CD14-positive monocyte (primary cell): ENCODE measurements around the gene PPP2R1A. TPM values are rescaled to one million over a fixed set of nuclear protein-coding genes. Genes with fewer than 3 reads are reported as not detected.

Source experiments
- DNase-seq, 3 donors: peaks; one replicate each; pipeline ENCODE4 v3.0.0-alpha.2; 2011 to 2022
- H2AFZ ChIP-seq: 2 replicates; pipeline ENCODE4 v1.6.0; 2012; ENCODE audit warnings: mild to moderate bottlenecking, low read depth, low read length, inconsistent platforms; ENCODE audit not compliant: insufficient read depth, poor library complexity, severe bottlenecking
- H3K27ac ChIP-seq, 2 donors: 1 replicate in 1 of 2; 2 replicates in 1 of 2; pipeline ENCODE4 v1.5.1; 2012 to 2013; ENCODE audit warnings: low read length in 2 of 2, control low read depth in 1 of 2, inconsistent platforms in 1 of 2, low read depth in 1 of 2, mild to moderate bottlenecking in 1 of 2
- H3K27me3 ChIP-seq, 2 donors: one replicate each; pipeline versions ENCODE4 v1.6.0 to v1.6.1; 2011 to 2013; ENCODE audit warnings: low read length in 2 of 2; ENCODE audit not compliant: control insufficient read depth in 2 of 2, insufficient read depth in 2 of 2
- H3K36me3 ChIP-seq, 2 donors: replicated peaks in 1 of 2; 1 replicate in 1 of 2; 2 replicates in 1 of 2; pipeline versions ENCODE4 v1.5.1 to v1.6.1; 2012 to 2013; ENCODE audit warnings: low read length in 2 of 2, control low read depth in 1 of 2, inconsistent platforms in 1 of 2, mild to moderate bottlenecking in 1 of 2; ENCODE audit not compliant: insufficient read depth in 2 of 2, control insufficient read depth in 1 of 2
- H3K4me1 ChIP-seq, 2 donors: 1 replicate in 1 of 2; 2 replicates in 1 of 2; pipeline versions ENCODE4 v1.5.1 to v1.6.1; 2012 to 2013; ENCODE audit warnings: low read length in 2 of 2, control low read depth in 1 of 2, inconsistent platforms in 1 of 2, mild to moderate bottlenecking in 1 of 2, moderate library complexity in 1 of 2; ENCODE audit not compliant: insufficient read depth in 2 of 2, control insufficient read depth in 1 of 2
- H3K4me2 ChIP-seq: replicated peaks from 2 replicates; pipeline ENCODE3; 2012; ENCODE audit warnings: low read length, moderate library complexity, mild to moderate bottlenecking; ENCODE audit not compliant: poor library complexity, severe bottlenecking; ENCODE audit errors: extremely low read depth
- H3K4me3 ChIP-seq, 3 experiments: fragments of 200-600 bp in 1 of 3; sonication (generic) in 1 of 3; replicated peaks in 1 of 3; 1 replicate in 2 of 3; 2 replicates in 1 of 3; pipeline ENCODE4 v1.5.1; 2011 to 2013; ENCODE audit warnings: low read length in 3 of 3, mild to moderate bottlenecking in 3 of 3, control low read depth in 2 of 3, low read depth in 2 of 3, inconsistent platforms in 1 of 3, moderate library complexity in 1 of 3
- H3K79me2 ChIP-seq: 2 replicates; pipeline ENCODE4 v1.6.0; 2012; ENCODE audit warnings: mild to moderate bottlenecking, control low read depth, inconsistent platforms, low read length, moderate library complexity; ENCODE audit not compliant: insufficient read depth
- H3K9ac ChIP-seq: 2 replicates; pipeline ENCODE4 v1.6.0; 2017; ENCODE audit warnings: low read length, mild to moderate bottlenecking; ENCODE audit not compliant: insufficient read depth, poor library complexity, severe bottlenecking
- H3K9me3 ChIP-seq, 2 donors: replicated peaks in 1 of 2; 1 replicate in 1 of 2; 2 replicates in 1 of 2; pipeline versions ENCODE4 v1.5.1 to v1.6.1; 2012 to 2013; ENCODE audit warnings: low read length in 2 of 2, control low read depth in 1 of 2; ENCODE audit not compliant: control insufficient read depth in 1 of 2, insufficient read depth in 1 of 2
- H4K20me1 ChIP-seq: 2 replicates; pipeline ENCODE4 v1.6.0; 2012; ENCODE audit warnings: mild to moderate bottlenecking, low read length, control low read depth, moderate library complexity; ENCODE audit not compliant: insufficient read depth
- H3K27ac Mint-ChIP-seq, 7 donors: one replicate each; pipeline ENCODE4 v1.8.0; 2020; ENCODE audit warnings: mild to moderate bottlenecking in 7 of 7, mixed read lengths in 7 of 7, moderate library complexity in 6 of 7, inconsistent platforms in 2 of 7
- H3K27me3 Mint-ChIP-seq, 3 donors: one replicate each; pipeline ENCODE4 v1.8.0; 2021 to 2022; ENCODE audit warnings: low read depth in 3 of 3, mild to moderate bottlenecking in 3 of 3, mixed read lengths in 3 of 3, moderate library complexity in 3 of 3, inconsistent platforms in 1 of 3
- H3K36me3 Mint-ChIP-seq, 2 donors: one replicate each; pipeline ENCODE4 v1.8.0; 2020; ENCODE audit warnings: mixed read lengths in 2 of 2, inconsistent platforms in 1 of 2, mild to moderate bottlenecking in 1 of 2
- H3K4me1 Mint-ChIP-seq: one replicate; pipeline ENCODE4 v1.8.0; 2020; ENCODE audit warnings: mild to moderate bottlenecking, mixed read lengths
- H3K4me3 Mint-ChIP-seq, 2 donors: one replicate each; pipeline ENCODE4 v1.8.0; 2020; ENCODE audit warnings: mild to moderate bottlenecking in 2 of 2, mixed read lengths in 2 of 2, moderate library complexity in 1 of 2
- H3K9me3 Mint-ChIP-seq, 7 donors: one replicate each; pipeline ENCODE4 v1.8.0; 2020 to 2022; ENCODE audit warnings: mixed read lengths in 7 of 7, mild to moderate bottlenecking in 6 of 7, moderate library complexity in 6 of 7, inconsistent platforms in 2 of 7
- WGBS: methylation state at CpG from one replicate; pipeline ENCODE4 v1.1.5; 2013; ENCODE audit warnings: missing lambda C conversion rate; ENCODE audit not compliant: insufficient coverage; 5-methylcytosine and 5-hydroxymethylcytosine counted together
- intact Hi-C, 2 donors: fragments of 100-400 bp; cut with micrococcal nuclease; formaldehyde crosslinking; loops; one replicate each; pipeline versions ENCODE4 v1.15.0 to v1.15.1; 2023
- polyA plus RNA-seq, 3 donors: library from polyadenylated mRNA; depleted of rRNA in 1 of 3; unstranded in 2 of 3; stranded (reverse) in 1 of 3; fragments of 300-500 nt in 2 of 3; fragments of >200 nt in 1 of 3; fragmentation: Illumina TruSeq in 2 of 3; gene quantifications; 1 replicate in 2 of 3; 2 replicates in 1 of 3; pipeline ENCODE4 v1.2.3, GENCODE V29; 2012 to 2021
- TF ChIP-seq, protein P1 (sequence below): fragments of 200-600 bp; IDR thresholded peaks from one replicate; pipeline ENCODE4 v1.8.0; 2022; ENCODE audit warnings: antibody characterized with exemption, mild to moderate bottlenecking

PPP2R1A gene
- polyA plus RNA-seq, 3 donors, result 79.9 to 151 (median 127) TPM

DNA sequence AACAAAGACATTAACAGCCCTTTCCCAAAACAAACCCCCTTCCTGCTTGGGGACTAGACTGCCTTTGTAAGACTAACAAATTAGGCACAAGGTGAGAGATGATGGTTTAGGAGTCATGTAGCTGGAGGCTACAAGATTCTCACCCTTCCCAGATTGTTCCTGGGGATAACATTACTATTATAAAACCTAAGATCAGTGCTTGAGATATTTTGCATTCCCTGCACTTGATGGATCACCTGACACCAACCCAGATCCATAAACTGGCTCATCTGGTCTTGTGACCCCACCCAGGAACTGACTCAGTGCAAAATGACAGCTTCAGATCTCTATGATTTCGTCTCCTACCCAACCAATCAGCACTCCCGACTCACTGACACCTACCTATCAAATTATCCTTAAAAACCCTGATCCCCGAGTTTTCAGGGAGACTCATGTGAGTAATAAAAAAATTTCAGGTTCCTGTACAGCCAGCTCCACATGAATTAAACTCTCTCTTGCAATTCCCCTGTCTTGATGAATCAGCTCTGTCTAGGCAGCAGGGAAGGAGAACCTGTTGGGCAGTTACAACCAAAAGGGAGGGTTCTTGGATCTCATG lies 47.8 kb upstream of the PPP2R1A start:
- Histone ChIP-seq H2AFZ (no peak overlapping the region), H3K9me3 (peaks cover 40 to 62% of the 10 kb centered on the region in 2 donors), H3K27me3 (no peaks in the 10 kb centered on the region), H4K20me1 (no peaks in the 10 kb centered on the region), H3K36me3 (no peaks in the 10 kb centered on the region), H3K27ac (no peak overlapping the region), H3K4me1 (peaks cover 12 to 16% of the 10 kb centered on the region in 2 donors), H3K9ac (no peak overlapping the region), H3K4me3 (no peak overlapping the region), H3K79me2 (peaks cover 10% of the 10 kb centered on the region), H3K4me2 (no peak overlapping the region)
- no peak overlapping the region for H3K27ac Mint-ChIP-seq
- H3K9me3 Mint-ChIP-seq, result peaks cover 27 to 76% (median 57%) of the 10 kb centered on the region in 7 donors
- no peak for DNase-seq
- H3K4me3 Mint-ChIP-seq, result no peak overlapping the region
- WGBS, result no CpG with 5 or more reads among the region's 3 CpGs
- intact Hi-C loops, result loop anchor here in 1 of 2 donors (5.0 kb wide), 1 partner anchor 155 kb away; the partner anchor contains the start of gene ZNF480
- peaks cover 0 to 4% (median 0%) of the 10 kb centered on the region in 3 donors for H3K27me3 Mint-ChIP-seq
- H3K4me1 Mint-ChIP-seq, result peaks cover 16% of the 10 kb centered on the region
- TF ChIP-seq, protein P1, sequence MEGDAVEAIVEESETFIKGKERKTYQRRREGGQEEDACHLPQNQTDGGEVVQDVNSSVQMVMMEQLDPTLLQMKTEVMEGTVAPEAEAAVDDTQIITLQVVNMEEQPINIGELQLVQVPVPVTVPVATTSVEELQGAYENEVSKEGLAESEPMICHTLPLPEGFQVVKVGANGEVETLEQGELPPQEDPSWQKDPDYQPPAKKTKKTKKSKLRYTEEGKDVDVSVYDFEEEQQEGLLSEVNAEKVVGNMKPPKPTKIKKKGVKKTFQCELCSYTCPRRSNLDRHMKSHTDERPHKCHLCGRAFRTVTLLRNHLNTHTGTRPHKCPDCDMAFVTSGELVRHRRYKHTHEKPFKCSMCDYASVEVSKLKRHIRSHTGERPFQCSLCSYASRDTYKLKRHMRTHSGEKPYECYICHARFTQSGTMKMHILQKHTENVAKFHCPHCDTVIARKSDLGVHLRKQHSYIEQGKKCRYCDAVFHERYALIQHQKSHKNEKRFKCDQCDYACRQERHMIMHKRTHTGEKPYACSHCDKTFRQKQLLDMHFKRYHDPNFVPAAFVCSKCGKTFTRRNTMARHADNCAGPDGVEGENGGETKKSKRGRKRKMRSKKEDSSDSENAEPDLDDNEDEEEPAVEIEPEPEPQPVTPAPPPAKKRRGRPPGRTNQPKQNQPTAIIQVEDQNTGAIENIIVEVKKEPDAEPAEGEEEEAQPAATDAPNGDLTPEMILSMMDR, result no peak
- peaks cover 3 to 11% of the 10 kb centered on the region in 2 donors for H3K36me3 Mint-ChIP-seq

DNA sequence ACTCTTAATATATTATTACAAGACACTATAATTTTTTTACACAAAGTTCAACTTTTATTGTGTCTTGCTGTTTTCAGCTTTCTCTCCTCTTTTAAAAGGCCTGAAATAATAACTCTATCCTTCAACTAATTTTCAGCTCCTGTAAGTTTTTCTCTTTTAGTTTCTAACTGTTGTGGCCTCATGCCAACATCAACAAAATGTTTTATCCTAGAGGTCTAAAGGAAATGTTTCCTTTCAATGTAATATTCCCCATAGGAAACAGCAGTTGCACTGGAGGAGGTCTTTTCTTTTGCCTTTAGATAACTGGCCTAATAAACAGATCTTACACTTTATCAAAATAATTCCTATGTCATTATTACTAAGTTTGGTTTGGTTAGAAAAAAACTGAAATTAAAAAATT lies 41.6 kb upstream of the PPP2R1A start:
- H3K9me3 Mint-ChIP-seq, result peaks cover 28 to 88% (median 76%) of the 10 kb centered on the region in 7 donors
- peaks cover 0 to 2% (median 0%) of the 10 kb centered on the region in 3 donors for H3K27me3 Mint-ChIP-seq

More for the DNA sequence above, 41.6 kb upstream of the PPP2R1A start:
- H3K4me1 Mint-ChIP-seq, result no peaks in the 10 kb centered on the region
- no peaks in the 10 kb centered on the region for H4K20me1 ChIP-seq
- no peak overlapping the region for H3K4me3 Mint-ChIP-seq
- no peak overlapping the region for H3K27ac Mint-ChIP-seq
- H3K4me2 ChIP-seq, result no peak overlapping the region
- H3K9ac ChIP-seq, result no peak overlapping the region
- intact Hi-C loops, result no loop called here
- no peaks in the 10 kb centered on the region for H3K36me3 ChIP-seq
- no peaks in the 10 kb centered on the region for H3K79me2 ChIP-seq
- H3K27me3 ChIP-seq, result no peaks in the 10 kb centered on the region
- H3K9me3 ChIP-seq, result peaks cover 60 to 93% of the 10 kb centered on the region in 2 donors
- no peak overlapping the region for H3K27ac ChIP-seq
- H2AFZ ChIP-seq, result no peak overlapping the region
- H3K36me3 Mint-ChIP-seq, result no peaks in the 10 kb centered on the region
- H3K4me3 ChIP-seq, result no peak overlapping the region
- no peaks in the 10 kb centered on the region for H3K4me1 ChIP-seq
- DNase-seq, result no peak
- TF ChIP-seq, protein P1, result no peak
